GM19324 (cell line): ENCODE measurements around the gene MMP14.
"Not testable (repeated sequence)": the region's sequence is repeated elsewhere in the genome, so short reads cannot be mapped to it uniquely, and the experiment has no call there.

Experiments
- ATAC-seq: cut with Tn5 transposase; IDR thresholded peaks from one replicate; pipeline ENCODE4 v1.9.1; 2021; ENCODE audit warnings: mild to moderate bottlenecking, moderate library complexity; ENCODE audit not compliant: unreplicated experiment, low FRiP score

The MMP14 gene

GRCh38 chr14:22841311-22841710 is 4.9 kb downstream of the MMP14 start:
- ATAC-seq = no peak

- ATAC-seq = no peak
These were observed 5.4 kb downstream of the MMP14 start for GRCh38 chr14:22841769-22842168.

- no peak for ATAC-seq
These were observed 6.1 kb downstream of the MMP14 start for GRCh38 chr14:22842211-22843122.

- no peak for ATAC-seq
These were observed 6.9 kb downstream of the MMP14 start for GRCh38 chr14:22843123-22843925.

- no peak for ATAC-seq
These were observed 8.1 kb downstream of the MMP14 start for GRCh38 chr14:22844221-22845102.

GRCh38 chr14:22845103-22845394 is 8.7 kb downstream of the MMP14 start:
- ATAC-seq = no peak

- ATAC-seq = no peak
These were observed 9.6 kb downstream of the MMP14 start for GRCh38 chr14:22845821-22846625.

- no peak for ATAC-seq
These were observed 10.5 kb downstream of the MMP14 start for GRCh38 chr14:22846811-22847307.

- no peak for ATAC-seq
These were observed 11.4 kb downstream of the MMP14 start for GRCh38 chr14:22847661-22848341.

- no peak for ATAC-seq
These were observed 12.2 kb downstream of the MMP14 start for GRCh38 chr14:22848351-22849164.

GRCh38 chr14:22849212-22849819 is 12.9 kb downstream of the MMP14 start:
- no peak for ATAC-seq

- no peak for ATAC-seq
These were observed 14.8 kb downstream of the MMP14 start for GRCh38 chr14:22850944-22851764.

GRCh38 chr14:22852178-22852577 is 15.8 kb downstream of the MMP14 start:
- ATAC-seq = not testable (repeated sequence)

- no peak for ATAC-seq
These were observed 16.2 kb downstream of the MMP14 start for GRCh38 chr14:22852599-22852939.

- peak; percentile 67 for ATAC-seq
These were observed 16.8 kb downstream of the MMP14 start for GRCh38 chr14:22852940-22853767.

GRCh38 chr14:22854296-22854695 is 17.9 kb downstream of the MMP14 start:
- ATAC-seq = not testable (repeated sequence)
